NT2/D1 (cell line): Measurements from ENCODE around the gene UBE4A.

Experiments used
- DNase-seq: peaks from one replicate; pipeline ENCODE4 v3.0.0-alpha.2; 2011; ENCODE audit warnings: low read depth, low spot score
- H3K27me3 ChIP-seq: 2 replicates; pipeline ENCODE4 v1.6.0; 2011; ENCODE audit warnings: mild to moderate bottlenecking; ENCODE audit not compliant: insufficient read length, insufficient read depth
- H3K36me3 ChIP-seq: 2 replicates; pipeline ENCODE4 v1.6.1; 2011; ENCODE audit warnings: mild to moderate bottlenecking, low read length, mixed read lengths; ENCODE audit not compliant: insufficient read depth, insufficient read length
- H3K4me1 ChIP-seq: 2 replicates; pipeline ENCODE4 v1.5.1; 2011; ENCODE audit not compliant: insufficient read depth, insufficient read length
- H3K4me3 ChIP-seq: 2 replicates; pipeline ENCODE4 v1.5.1; 2011; ENCODE audit warnings: low read depth; ENCODE audit not compliant: insufficient read length
- H3K9ac ChIP-seq: 2 replicates; pipeline ENCODE4 v1.6.0; 2011; ENCODE audit warnings: low read depth; ENCODE audit not compliant: insufficient read length
- H3K9me3 ChIP-seq: 2 replicates; pipeline ENCODE4 v1.5.1; 2011; ENCODE audit warnings: mild to moderate bottlenecking, low read length; ENCODE audit not compliant: insufficient read depth
- SUZ12 ChIP-seq: IDR thresholded peaks from 2 replicates; pipeline ENCODE4 v1.6.1; 2011; ENCODE audit not compliant: insufficient read length, insufficient read depth; ENCODE audit errors: extremely low read depth
- YY1 ChIP-seq: IDR thresholded peaks from 2 replicates; pipeline ENCODE4 v1.6.1; 2011; ENCODE audit not compliant: insufficient read length, insufficient read depth
- ZNF274 ChIP-seq: IDR thresholded peaks from 2 replicates; pipeline ENCODE4 v1.6.1; 2011; ENCODE audit warnings: mild to moderate bottlenecking, low read depth, low read length

UBE4A gene

GRCh38 chr11:118328745-118329144 is 30.7 kb upstream of the UBE4A start:
- no peaks in the 10 kb centered on the region for H3K36me3 ChIP-seq
- no peaks in the 10 kb centered on the region for H3K27me3 ChIP-seq
- TF ChIP-seq YY1, result no peak
- TF ChIP-seq SUZ12, result no peak
- no peak for TF ChIP-seq ZNF274
- no peak overlapping the region for H3K9ac ChIP-seq
- H3K9me3 ChIP-seq, result peaks cover 6% of the 10 kb centered on the region; the same call in 1 of the 2 replicates
- no peaks in the 10 kb centered on the region for H3K4me1 ChIP-seq
- no peak overlapping the region for H3K4me3 ChIP-seq
- no peak for DNase-seq

GRCh38 chr11:118334745-118335144 is 24.7 kb upstream of the UBE4A start:
- Histone ChIP-seq H3K9ac (no peak overlapping the region), H3K4me3 (no peak overlapping the region), H3K27me3 (no peaks in the 10 kb centered on the region), H3K36me3 (no peaks in the 10 kb centered on the region), H3K4me1 (no peaks in the 10 kb centered on the region), H3K9me3 (peaks cover 6% of the 10 kb centered on the region; the same call in 1 of the 2 replicates)
- TF ChIP-seq YY1 (no peak), SUZ12 (no peak), ZNF274 (no peak)
- no peak for DNase-seq

GRCh38 chr11:118338637-118339061 is 20.8 kb upstream of the UBE4A start:
- no peak overlapping the region for H3K4me3 ChIP-seq
- no peak for TF ChIP-seq YY1
- TF ChIP-seq ZNF274, result no peak
- no peak for TF ChIP-seq SUZ12
- H3K9me3 ChIP-seq, result 0 out of 2 replicates have a peak, but pooled peaks cover under 1% of the 10 kb centered on the region
- H3K27me3 ChIP-seq, result no peaks in the 10 kb centered on the region
- no peak for DNase-seq
- H3K9ac ChIP-seq, result no peak overlapping the region
- no peaks in the 10 kb centered on the region for H3K4me1 ChIP-seq
- H3K36me3 ChIP-seq, result no peaks in the 10 kb centered on the region

- H3K4me3 ChIP-seq, result no peak overlapping the region
- no peaks in the 10 kb centered on the region for H3K4me1 ChIP-seq
- DNase-seq, result no peak
- H3K9ac ChIP-seq, result no peak overlapping the region
- H3K36me3 ChIP-seq, result no peaks in the 10 kb centered on the region
- no peaks in the 10 kb centered on the region for H3K27me3 ChIP-seq
- no peaks in the 10 kb centered on the region for H3K9me3 ChIP-seq
- TF ChIP-seq SUZ12 (no peak), YY1 (no peak), ZNF274 (no peak)
Observed at GRCh38 chr11:118339281-118339961, 20.0 kb upstream of the UBE4A start.

GRCh38 chr11:118340449-118340848 is 19.0 kb upstream of the UBE4A start:
- Histone ChIP-seq H3K4me3 (no peak overlapping the region), H3K27me3 (no peaks in the 10 kb centered on the region), H3K36me3 (no peaks in the 10 kb centered on the region), H3K9me3 (no peaks in the 10 kb centered on the region), H3K4me1 (no peaks in the 10 kb centered on the region), H3K9ac (no peak overlapping the region)
- DNase-seq, result no peak
- TF ChIP-seq YY1, result no peak
- TF ChIP-seq ZNF274, result no peak
- TF ChIP-seq SUZ12, result no peak

GRCh38 chr11:118341261-118341660 is 18.1 kb upstream of the UBE4A start:
- Histone ChIP-seq H3K9ac (no peak overlapping the region), H3K27me3 (no peaks in the 10 kb centered on the region), H3K4me3 (no peak overlapping the region), H3K36me3 (no peaks in the 10 kb centered on the region), H3K4me1 (no peaks in the 10 kb centered on the region), H3K9me3 (no peaks in the 10 kb centered on the region)
- DNase-seq, result no peak
- TF ChIP-seq YY1 (no peak), ZNF274 (no peak), SUZ12 (no peak)

- Histone ChIP-seq H3K4me3 (no peak overlapping the region), H3K9ac (no peak overlapping the region), H3K27me3 (no peaks in the 10 kb centered on the region), H3K4me1 (no peaks in the 10 kb centered on the region), H3K9me3 (no peaks in the 10 kb centered on the region), H3K36me3 (no peaks in the 10 kb centered on the region)
- TF ChIP-seq ZNF274, result no peak
- no peak for TF ChIP-seq SUZ12
- TF ChIP-seq YY1, result no peak
- no peak for DNase-seq
Observed at GRCh38 chr11:118341815-118342489, 17.4 kb upstream of the UBE4A start.
